IMR-90 (cell line): ENCODE data around the gene KLHL34. TPM values are rescaled to one million over a fixed set of nuclear protein-coding genes. Genes with fewer than 3 reads are reported as not detected.

ENCODE experiments used
- ATAC-seq: fragments of 200-7000 bp; cut with Tn5 transposase; 2 replicates; pipeline ENCODE4 v1.9.1; 2020; ENCODE audit warnings: low read depth, mild to moderate bottlenecking, moderate library complexity
- Bru-seq: library from RNA; stranded (reverse); fragments of 400-500 nt; gene quantifications from one replicate; lab custom pipeline; 2021; lab: Mats Ljungman, UMichigan
- BruChase-seq, 2 experiments: library from RNA; stranded (reverse); fragments of 400-500 nt; gene quantifications; one replicate each; lab custom pipeline; 2021; lab: Mats Ljungman, UMichigan
- BruUV-seq: library from RNA; stranded (reverse); fragments of 400-500 nt; replicated peaks from 2 replicates; lab custom pipeline; 2021; lab: Mats Ljungman, UMichigan
- CTCF ChIA-PET: fragments of 300-600 bp; formaldehyde crosslinking; extraction: SDS; loops from one replicate; lab custom pipeline; 2021; ENCODE audit warnings: antibody characterized with exemption; lab: Yijun Ruan, JAX
- POLR2A ChIA-PET: fragments of 300-600 bp; sonication (Branson Sonifier 250); formaldehyde crosslinking; loops from one replicate; lab custom pipeline; 2022; ENCODE audit warnings: antibody characterized with exemption; ENCODE audit not compliant: unreplicated experiment; lab: Charles Lee
- DNase-seq: peaks from one replicate; pipeline ENCODE4 v3.0.0; 2013
- H2AFZ ChIP-seq: replicated peaks from 2 replicates; pipeline ENCODE3; 2013; ENCODE audit warnings: low read length, mild to moderate bottlenecking; ENCODE audit not compliant: poor library complexity
- H2AK5ac ChIP-seq: 2 replicates; pipeline ENCODE4 v1.6.1; 2013; ENCODE audit warnings: low read depth, low read length, inconsistent platforms
- H2AK9ac ChIP-seq: replicated peaks from 2 replicates; pipeline ENCODE3; 2013; ENCODE audit warnings: mild to moderate bottlenecking, low read depth, low read length, moderate library complexity; ENCODE audit not compliant: poor library complexity
- H2BK120ac ChIP-seq: 2 replicates; pipeline ENCODE4 v1.6.1; 2013; ENCODE audit warnings: low read depth, low read length, inconsistent platforms
- H2BK15ac ChIP-seq: 3 replicates; pipeline ENCODE4 v1.6.1; 2013; ENCODE audit warnings: low read depth, low read length, inconsistent platforms
- H2BK20ac ChIP-seq: 2 replicates; pipeline ENCODE4 v1.6.1; 2013; ENCODE audit warnings: low read depth, mild to moderate bottlenecking, inconsistent platforms, low read length, moderate library complexity
- H2BK5ac ChIP-seq: 2 replicates; pipeline ENCODE4 v1.6.1; 2013; ENCODE audit warnings: mild to moderate bottlenecking, low read depth, low read length, inconsistent platforms; ENCODE audit not compliant: poor library complexity, severe bottlenecking
- H3K14ac ChIP-seq: replicated peaks from 2 replicates; pipeline ENCODE4 v1.6.1; 2013; ENCODE audit warnings: low read depth, low read length, inconsistent platforms
- H3K18ac ChIP-seq: 2 replicates; pipeline ENCODE4 v1.6.1; 2013; ENCODE audit warnings: low read depth, low read length, control low read depth
- H3K23ac ChIP-seq: 2 replicates; pipeline ENCODE4 v1.6.1; 2013; ENCODE audit warnings: low read depth, low read length, inconsistent platforms
- H3K27ac ChIP-seq: 2 replicates; pipeline ENCODE4 v1.5.1; 2013; ENCODE audit warnings: mild to moderate bottlenecking, control low read depth, low read length; ENCODE audit not compliant: insufficient read depth
- H3K27me3 ChIP-seq: 2 replicates; pipeline ENCODE4 v1.6.1; 2013; ENCODE audit warnings: low read length; ENCODE audit not compliant: control insufficient read depth, insufficient read depth
- H3K36me3 ChIP-seq: 2 replicates; pipeline ENCODE4 v1.6.1; 2013; ENCODE audit warnings: low read length, mixed read lengths; ENCODE audit not compliant: control insufficient read depth, insufficient read depth
- H3K4ac ChIP-seq: 2 replicates; pipeline ENCODE4 v1.6.1; 2013; ENCODE audit warnings: low read depth, low read length, inconsistent platforms
- H3K4me1 ChIP-seq: 2 replicates; pipeline ENCODE4 v1.6.1; 2013; ENCODE audit warnings: low read length, mixed read lengths; ENCODE audit not compliant: control insufficient read depth, insufficient read depth
- H3K4me2 ChIP-seq: 2 replicates; pipeline ENCODE4 v1.6.1; 2013; ENCODE audit warnings: low read depth, mild to moderate bottlenecking, control low read depth, low read length, moderate library complexity
- H3K4me3 ChIP-seq: 2 replicates; pipeline ENCODE4 v1.5.1; 2013; ENCODE audit warnings: low read depth, mild to moderate bottlenecking, control low read depth, low read length, moderate library complexity; ENCODE audit not compliant: insufficient read depth
- H3K56ac ChIP-seq: 2 replicates; pipeline ENCODE4 v1.6.1; 2013; ENCODE audit warnings: low read length, inconsistent platforms; ENCODE audit not compliant: insufficient read depth; ENCODE audit errors: extremely low read depth
- H3K79me1 ChIP-seq, 2 experiments: 2 replicates each; pipeline ENCODE4 v1.6.1; 2013; ENCODE audit warnings: low read length in 2 of 2, inconsistent platforms in 1 of 2, low read depth in 1 of 2
- H3K9ac ChIP-seq: 2 replicates; pipeline ENCODE4 v1.6.1; 2013; ENCODE audit warnings: low read depth, low read length, control low read depth
- H3K9me1 ChIP-seq: 2 replicates; pipeline ENCODE4 v1.6.1; 2013; ENCODE audit warnings: low read length, inconsistent platforms; ENCODE audit not compliant: insufficient read depth
- H3K9me3 ChIP-seq: 2 replicates; pipeline ENCODE4 v1.6.1; 2013; ENCODE audit warnings: low read length; ENCODE audit not compliant: control insufficient read depth, insufficient read depth
- H4K20me1 ChIP-seq: 2 replicates; pipeline ENCODE4 v1.6.1; 2013; ENCODE audit warnings: low read length, inconsistent platforms; ENCODE audit not compliant: insufficient read depth
- H4K5ac ChIP-seq: 2 replicates; pipeline ENCODE4 v1.6.1; 2013; ENCODE audit warnings: mild to moderate bottlenecking, low read depth, low read length, control low read depth
- H4K8ac ChIP-seq, 2 experiments: 2 replicates each; pipeline ENCODE4 v1.6.1; 2013; ENCODE audit warnings: low read depth in 2 of 2, low read length in 2 of 2, control low read depth in 1 of 2, inconsistent platforms in 1 of 2
- H4K91ac ChIP-seq: 2 replicates; pipeline ENCODE4 v1.6.1; 2013; ENCODE audit warnings: low read depth, low read length, inconsistent platforms; ENCODE audit not compliant: insufficient read depth
- CTCF ChIP-seq: conservative IDR thresholded peaks from 2 replicates; pipeline ENCODE4 v1.5.1; 2012; ENCODE audit warnings: mild to moderate bottlenecking, low read depth, low read length, improper control_type of control experiment
- FOS ChIP-seq: fragments of 150-350 bp; IDR thresholded peaks from 2 replicates; pipeline ENCODE4 v1.6.1; 2016; ENCODE audit warnings: low read depth, low read length
- MAFK ChIP-seq: IDR thresholded peaks from 2 replicates; pipeline ENCODE4 v1.6.1; 2012; ENCODE audit warnings: low read depth, low read length, improper control_type of control experiment
- POLR2A ChIP-seq: IDR thresholded peaks from 2 replicates; pipeline ENCODE4 v1.6.1; 2012; ENCODE audit warnings: mild to moderate bottlenecking, low read depth, low read length
- RCOR1 ChIP-seq: IDR thresholded peaks from 2 replicates; pipeline ENCODE4 v1.6.1; 2012; ENCODE audit warnings: mild to moderate bottlenecking, low read length, improper control_type of control experiment; ENCODE audit not compliant: insufficient replicate concordance
- SMC3 ChIP-seq: fragments of 150-350 bp; IDR thresholded peaks from 2 replicates; pipeline ENCODE4 v1.6.1; 2016; ENCODE audit warnings: low read depth, mild to moderate bottlenecking, antibody characterized with exemption, low read length, moderate library complexity
- WGBS, 2 experiments: methylation state at CpG; one replicate each; pipeline versions ENCODE4 v1.1.5 to v1.1.7; 2013; ENCODE audit warnings: missing lambda C conversion rate in 2 of 2; ENCODE audit not compliant: insufficient read length in 1 of 2; ENCODE audit errors: extremely low coverage in 2 of 2; 5-methylcytosine and 5-hydroxymethylcytosine counted together
- dilution Hi-C: fragments of 300-500 bp; cut with HindIII; formaldehyde crosslinking; loops from one replicate; pipeline ENCODE4 v1.14.3; 2018; ENCODE audit warnings: low sequenced_read_pairs; ENCODE audit not compliant: unreplicated experiment
- in situ Hi-C: fragments of 300-500 bp; cut with MboI; formaldehyde crosslinking; loops from 3 replicates; pipeline ENCODE4 v1.14.3; 2019; ENCODE audit warnings: low sequenced_read_pairs, inconsistent platforms, mixed read lengths
- intact Hi-C: fragments of 100-400 bp; cut with micrococcal nuclease; formaldehyde crosslinking; loops from 2 replicates; pipeline ENCODE4 v1.10.0; 2022
- long read RNA-seq: library from polyadenylated mRNA; unstranded; transcript quantifications from one replicate; pipeline ENCODE4 v2.0.0, GENCODE V29; 2021; ENCODE audit not compliant: unreplicated experiment
- polyA plus RNA-seq, 3 experiments: library from polyadenylated mRNA; depleted of rRNA; stranded (reverse); fragments of >200 nt; gene quantifications; 2 replicates each; pipeline ENCODE4 v1.2.3, GENCODE V29; 2012; ENCODE audit warnings: low replicate concordance in 1 of 3
- total RNA-seq: library from RNA; depleted of rRNA; stranded (reverse); fragments of >200 nt; gene quantifications from 2 replicates; pipeline ENCODE4 v1.2.3, GENCODE V29; 2012; rRNA removed

Gene KLHL34, protein sequence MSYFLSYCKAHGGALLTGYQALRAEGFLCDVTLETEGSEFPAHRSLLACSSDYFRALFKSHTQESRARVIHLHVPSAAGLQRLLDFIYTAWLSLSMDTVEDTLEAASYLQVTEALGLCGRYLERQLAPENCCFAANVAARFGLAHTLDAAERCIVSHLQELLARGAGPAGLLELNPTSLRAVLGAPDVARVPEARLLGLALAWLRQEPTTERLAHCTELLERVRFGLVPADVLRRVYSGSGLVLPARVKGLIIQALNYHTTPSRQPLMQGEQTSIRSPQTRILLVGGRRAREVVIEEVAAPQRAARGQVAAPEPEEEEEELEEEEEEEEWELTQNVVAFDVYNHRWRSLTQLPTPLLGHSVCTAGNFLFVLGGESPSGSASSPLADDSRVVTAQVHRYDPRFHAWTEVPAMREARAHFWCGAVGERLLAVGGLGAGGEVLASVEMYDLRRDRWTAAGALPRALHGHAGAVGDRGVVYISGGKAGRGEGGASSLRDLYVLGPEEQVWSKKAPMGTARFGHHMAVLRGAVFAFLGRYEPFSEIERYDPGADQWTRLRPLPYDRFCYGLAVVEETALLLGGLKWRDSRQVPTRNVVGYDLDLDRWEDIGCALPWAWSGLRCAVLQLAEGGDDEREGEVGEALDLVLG
- not detected in 2 replicates for total RNA-seq
- polyA plus RNA-seq (2012; rRNA removed), result not detected in 2 replicates
- polyA plus RNA-seq (2012; cell fraction: cytosol; rRNA removed), result not detected in 2 replicates
- not detected in 2 replicates for polyA plus RNA-seq (2012; cell fraction: nucleus; rRNA removed; ENCODE audit: low replicate concordance)
- Bru-seq, nascent RNA, result not detected
- not detected for BruChase-seq, experiment 1, labeled RNA remaining after a 6-hour chase
- not detected for BruChase-seq, experiment 2, labeled RNA remaining after a 2-hour chase
- long read RNA-seq, result 0 reads

DNA sequence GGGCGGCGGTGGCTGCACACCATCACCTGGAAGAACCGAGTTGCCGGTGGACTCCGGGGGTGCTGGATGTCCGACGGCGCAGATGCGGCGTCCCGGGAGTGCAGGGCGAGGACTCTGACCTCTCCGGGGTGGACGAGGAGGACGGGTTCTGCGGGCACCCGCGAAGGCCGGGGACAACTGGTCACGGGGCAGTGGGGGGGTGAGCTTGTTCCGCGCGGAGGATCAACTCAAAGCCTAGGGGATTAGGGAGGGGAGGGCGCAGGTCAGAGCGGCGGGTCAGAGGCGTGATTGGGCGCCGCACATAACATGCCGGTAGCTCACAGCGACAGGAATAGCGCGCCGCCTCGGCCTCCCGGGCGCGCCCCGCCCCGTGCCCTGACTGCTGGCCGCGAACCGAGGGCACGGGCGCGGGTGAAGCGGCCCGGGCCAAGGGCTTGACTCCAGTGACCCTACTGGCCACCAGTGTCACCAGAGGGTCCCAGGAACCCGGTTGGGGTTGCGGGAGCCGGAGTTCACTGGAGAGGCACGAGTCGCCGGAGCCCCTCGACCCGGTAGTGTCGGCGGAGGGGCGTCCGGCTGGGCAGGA is at the start of gene KLHL34:
KLHL34 (minus strand) TSS at position 179 of the 586 bp plus-strand sequence. CDS start 542 bp downstream, outside the sequence.
- Histone ChIP-seq H3K14ac (no peak within 1 kb of the TSS), H2AK9ac (no peak within 1 kb of the TSS), H4K20me1 (no peaks in the 10 kb centered on the region), H3K23ac (no peak within 1 kb of the TSS), H3K9me3 (peaks cover 11% of the 10 kb centered on the region; the same call in 1 of the 2 replicates), H2BK120ac (no peak within 1 kb of the TSS), H3K36me3 (no peaks in the 10 kb centered on the region), H4K91ac (no peak within 1 kb of the TSS), H3K9ac (no peak within 1 kb of the TSS), H3K4me2 (no peak within 1 kb of the TSS), H2AFZ (peak within 1 kb of the TSS; percentile 43), H3K9me1 (no peaks in the 10 kb centered on the region), H4K8ac (no peak within 1 kb of the TSS), H3K4ac (no peak within 1 kb of the TSS), H3K56ac (no peak within 1 kb of the TSS), H2BK15ac (no peak within 1 kb of the TSS), H3K4me3 (no peak within 1 kb of the TSS), H2BK20ac (no peak within 1 kb of the TSS), H3K27ac (no peak within 1 kb of the TSS), H2BK5ac (no peak within 1 kb of the TSS), H4K5ac (no peak within 1 kb of the TSS), H3K18ac (no peak within 1 kb of the TSS), H2AK5ac (no peak within 1 kb of the TSS), H3K4me1 (no peaks in the 10 kb centered on the region), H3K79me1 (no peaks in the 10 kb centered on the region), H3K27me3 (no peaks in the 10 kb centered on the region)
- ChIA-PET CTCF (no interaction called here), POLR2A (no interaction called here)
- dilution Hi-C loops (no loop called here), intact Hi-C loops (no loop called here), in situ Hi-C loops (no loop called here)
- BruUV-seq, result no TSS peak
- 55% methylated on average over 39 of the region's 60 CpGs; no CpG with 5 or more reads in 1 of the 2 experiments for WGBS, 2 experiments
- TF ChIP-seq POLR2A (no peak), CTCF (no peak), MAFK (no peak), FOS (no peak), SMC3 (no peak), RCOR1 (no peak)
- no peak for ATAC-seq
- no peak for DNase-seq
